Retina (tissue), 1 donor: ENCODE measurements around the gene DHRS1.

Source experiments
- DNase-seq: peaks from one replicate; pipeline ENCODE4 v3.0.0-alpha.2; 2016

Gene DHRS1

DNA sequence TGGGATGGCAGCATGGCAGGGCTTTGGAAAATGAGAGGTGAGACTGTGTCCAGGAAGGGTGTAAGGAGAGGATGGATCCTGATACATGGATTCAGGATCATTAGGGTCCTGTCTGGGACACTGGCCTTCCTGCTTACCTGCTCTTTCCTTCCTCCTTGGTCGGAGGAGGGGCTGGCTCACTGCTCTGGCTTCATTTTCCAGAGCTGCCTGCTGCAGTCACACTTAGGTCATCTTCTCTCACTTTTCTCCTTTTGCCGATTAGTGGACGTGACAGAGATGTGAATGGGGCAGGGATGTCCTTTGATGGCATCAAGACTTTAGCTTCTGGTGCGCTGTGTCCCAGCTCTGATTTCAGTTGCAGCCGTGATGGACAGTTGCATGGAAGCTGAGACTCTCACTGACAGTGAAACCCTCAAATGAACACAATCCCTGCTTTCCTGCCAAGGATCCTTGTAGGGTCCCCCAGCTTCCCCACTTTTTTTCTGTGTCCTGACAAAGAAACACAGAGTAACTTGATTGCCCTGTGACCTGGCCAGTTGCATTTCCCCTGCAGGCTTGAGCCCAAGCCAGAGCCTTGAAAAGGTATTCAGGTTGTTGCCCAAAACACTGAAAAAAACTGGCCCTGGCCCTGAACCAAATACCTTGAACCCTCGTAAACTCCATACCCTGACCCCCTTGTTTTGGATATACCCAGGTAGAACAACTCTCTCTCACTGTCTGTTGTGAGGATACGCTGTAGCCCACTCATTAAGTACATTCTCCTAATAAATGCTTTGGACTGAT is 9.0 kb upstream of the DHRS1 start:
- DNase-seq: no peak

DNA sequence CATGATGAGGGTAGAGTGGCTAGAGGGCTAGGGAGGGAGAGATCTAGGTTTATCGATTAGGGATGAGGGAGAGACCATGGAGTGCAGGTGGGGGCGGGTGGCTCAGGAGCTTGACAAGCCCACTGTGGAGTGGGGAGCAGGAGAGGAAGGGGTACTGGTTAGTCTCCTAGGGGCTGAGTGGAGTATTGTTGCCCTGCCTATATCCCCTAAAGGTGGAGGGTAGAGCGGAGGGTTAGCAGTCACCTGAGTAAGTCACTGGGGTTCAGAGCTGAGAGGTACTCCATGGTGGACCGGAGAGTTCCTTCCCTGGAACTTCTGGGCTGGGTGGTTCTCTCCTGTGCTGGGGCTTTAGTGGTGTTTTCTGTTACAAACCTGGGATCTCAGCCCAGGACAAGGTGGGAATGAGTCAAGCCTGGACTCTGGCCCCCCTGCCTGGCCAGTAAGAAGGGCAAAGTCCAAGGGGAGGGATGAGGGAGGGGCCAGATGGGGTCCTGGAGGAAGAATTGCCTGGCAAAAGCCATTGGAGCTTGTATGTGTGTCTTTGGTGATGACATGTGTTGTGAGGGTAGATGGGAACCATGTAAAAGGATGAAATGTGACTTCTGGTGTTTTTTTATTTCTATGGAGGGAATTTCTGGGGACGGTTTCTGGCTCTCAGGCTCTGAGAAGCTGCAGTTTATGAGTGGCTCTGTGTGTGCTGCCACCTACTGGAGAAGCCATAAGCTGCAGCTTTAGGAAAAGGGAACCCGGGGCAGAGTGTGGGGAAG is 8.2 kb upstream of the DHRS1 start, which contains the start of gene CIDEB:
Gene CIDEB, minus strand, starts transcription at position 403 of the 767 bp plus-strand sequence. Its CDS starts 119 bp downstream, at position 284.
- DNase-seq: peak; percentile 73

DNA sequence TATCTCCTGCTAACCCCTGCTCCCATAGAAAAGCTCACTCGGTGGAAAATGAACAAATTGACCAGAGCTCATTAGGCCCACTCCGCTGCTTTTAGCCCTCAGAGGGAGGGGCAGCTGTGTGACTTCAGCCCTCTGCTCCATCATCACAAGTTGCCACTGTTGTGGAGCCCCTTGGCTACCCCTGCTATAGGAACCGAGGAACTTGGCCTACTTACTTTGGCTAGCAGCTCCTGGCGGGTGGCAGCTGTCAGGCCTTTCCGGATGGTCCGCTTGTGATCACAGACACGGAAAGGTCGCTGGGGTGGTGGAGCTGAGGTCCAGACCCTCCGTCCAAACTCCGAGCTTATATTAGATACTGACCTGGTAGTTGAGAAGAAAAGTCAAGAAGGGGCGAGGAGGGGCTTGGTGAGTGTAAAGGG is 7.6 kb upstream of the DHRS1 start:
- DNase-seq: no peak

DNA sequence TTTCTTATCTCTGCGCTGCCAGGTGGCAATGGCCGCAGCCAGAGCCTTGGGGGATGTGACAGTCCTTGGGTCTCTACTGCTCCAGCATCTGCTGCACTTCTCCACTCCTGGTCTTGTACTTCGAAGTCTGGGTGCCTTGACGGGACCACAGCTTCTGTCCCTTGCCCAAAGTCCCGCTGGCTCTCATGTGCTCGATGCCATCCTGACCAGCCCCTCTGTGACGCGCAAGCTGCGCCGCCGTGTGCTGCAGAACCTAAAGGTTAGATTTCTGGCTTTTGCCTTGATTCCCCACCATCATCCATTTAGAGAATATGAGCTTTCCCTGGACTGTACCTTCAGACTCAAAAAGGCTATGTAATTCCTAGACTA is 4.4 kb upstream of the DHRS1 start:
- no peak for DNase-seq

DNA sequence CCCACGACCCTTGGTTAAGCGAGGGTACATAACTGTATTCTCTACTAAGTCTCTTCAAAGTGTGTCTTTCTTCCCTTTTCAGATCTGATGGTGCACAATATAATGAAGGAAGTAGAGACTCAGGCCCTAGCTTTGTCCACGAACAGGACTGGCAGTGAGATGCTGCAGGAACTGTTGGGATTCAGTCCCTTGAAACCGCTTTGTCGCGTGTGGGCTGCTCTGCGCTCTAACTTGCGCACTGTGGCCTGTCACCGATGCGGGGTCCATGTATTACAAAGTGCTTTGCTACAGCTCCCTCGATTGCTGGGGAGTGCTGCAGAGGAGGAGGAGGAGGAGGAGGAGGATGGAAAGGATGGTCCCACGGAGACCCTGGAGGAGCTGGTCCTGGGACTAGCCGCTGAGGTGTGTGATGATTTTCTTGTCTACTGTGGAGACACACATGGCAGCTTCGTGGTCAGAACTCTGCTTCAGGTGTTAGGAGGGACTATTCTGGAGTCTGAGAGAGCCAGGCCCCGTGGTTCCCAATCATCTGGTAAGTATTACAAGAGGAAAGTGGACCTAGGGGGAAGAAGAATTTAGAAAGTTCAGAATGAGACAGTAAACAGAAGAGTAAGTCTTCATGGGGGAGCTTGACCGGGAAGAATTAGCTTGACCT is 873 bp upstream of the DHRS1 start:
- DNase-seq: no peak

DNA sequence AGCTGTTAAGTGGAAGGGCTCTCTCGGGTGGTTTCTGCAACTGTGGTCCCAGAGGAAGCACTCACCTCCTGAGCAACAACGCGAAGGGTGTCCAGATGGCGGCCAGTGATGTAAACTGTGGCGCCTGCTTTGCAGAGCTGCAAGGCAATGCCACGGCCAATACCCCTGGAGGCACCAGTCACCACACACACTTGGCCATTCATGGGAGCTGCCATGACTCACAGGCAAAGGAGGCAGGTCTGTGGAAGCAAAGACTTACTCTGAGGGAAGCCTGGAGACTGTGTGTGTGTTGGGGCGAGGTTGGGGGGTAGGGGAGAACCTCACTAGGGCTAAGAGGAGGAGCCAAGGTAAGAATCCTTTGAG is 707 bp downstream of the DHRS1 start:
- DNase-seq: no peak

DNA sequence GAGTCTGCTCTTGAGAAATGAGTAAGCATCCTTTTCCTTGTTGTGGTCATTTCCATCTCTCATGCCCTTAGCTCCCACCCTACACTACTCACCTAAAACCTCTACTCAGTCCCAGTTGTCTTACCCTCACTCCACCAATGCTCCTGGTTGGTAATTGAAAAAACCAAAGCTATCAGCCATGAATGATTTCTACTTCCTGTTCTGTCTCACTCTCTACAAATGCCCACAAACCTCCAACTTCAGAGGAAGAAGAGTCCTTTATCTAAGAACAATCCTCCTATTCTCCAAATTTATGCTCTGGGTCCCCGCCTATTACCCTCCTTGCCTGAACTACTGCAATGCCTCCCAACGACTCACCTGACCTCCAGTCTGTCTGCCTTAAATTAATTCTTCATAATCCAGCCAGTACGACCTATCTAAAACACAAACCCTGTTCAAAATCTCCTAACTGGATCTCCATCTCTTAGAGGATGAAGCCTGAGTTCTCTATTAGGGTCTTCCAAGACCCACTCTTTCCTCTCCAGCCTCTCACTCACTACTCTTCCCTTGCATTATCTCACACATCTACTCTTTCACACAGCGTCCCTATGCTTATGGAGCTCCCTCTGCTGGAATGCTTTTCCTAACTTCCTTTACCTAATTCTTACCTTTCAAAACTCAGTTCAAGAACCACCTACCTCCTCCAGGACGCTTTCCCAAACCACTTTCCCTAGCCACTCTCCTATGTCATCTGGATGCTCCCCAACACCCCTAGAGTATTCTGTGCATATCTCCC is 2.2 kb downstream of the DHRS1 start:
- DNase-seq: no peak

DNA sequence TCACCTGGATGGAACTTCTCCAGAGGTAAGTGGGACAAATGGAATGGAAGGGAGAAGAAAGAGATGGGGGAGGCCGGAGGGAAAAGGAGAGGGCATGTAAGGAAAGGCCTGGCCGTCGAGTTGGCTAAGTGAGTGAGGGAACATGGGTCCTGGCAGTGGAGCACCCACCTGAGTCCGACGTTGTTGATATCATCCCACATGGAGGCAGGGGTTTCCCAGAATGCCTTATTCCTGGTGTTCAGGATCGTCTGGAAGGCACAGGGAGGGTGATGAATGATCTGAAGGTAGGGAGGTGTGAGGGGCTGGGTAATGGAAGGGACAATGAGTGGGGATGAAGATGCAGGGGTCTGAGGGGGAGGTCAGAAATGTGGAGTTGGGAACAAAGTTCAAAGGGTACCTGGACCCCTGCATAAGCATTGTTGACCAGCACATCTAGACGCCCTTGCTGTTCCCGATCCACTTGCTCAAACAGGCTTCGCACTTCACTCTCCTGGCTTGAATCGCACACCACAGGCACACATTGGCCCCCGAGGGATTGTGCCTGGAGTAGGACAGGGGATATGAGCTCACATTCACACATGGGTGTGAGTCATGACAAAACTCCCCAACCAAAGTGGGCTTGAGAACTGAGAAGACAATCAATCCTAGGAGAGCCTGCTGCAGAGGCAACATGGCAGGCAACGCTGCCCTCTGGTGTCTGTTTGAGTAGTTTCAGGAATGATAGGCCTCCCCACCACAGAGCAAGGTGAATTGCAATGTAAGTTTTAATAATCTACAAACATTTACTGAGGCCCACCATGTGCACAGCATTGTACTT is 3.0 kb downstream of the DHRS1 start:
- DNase-seq: peak; percentile 60

DNA sequence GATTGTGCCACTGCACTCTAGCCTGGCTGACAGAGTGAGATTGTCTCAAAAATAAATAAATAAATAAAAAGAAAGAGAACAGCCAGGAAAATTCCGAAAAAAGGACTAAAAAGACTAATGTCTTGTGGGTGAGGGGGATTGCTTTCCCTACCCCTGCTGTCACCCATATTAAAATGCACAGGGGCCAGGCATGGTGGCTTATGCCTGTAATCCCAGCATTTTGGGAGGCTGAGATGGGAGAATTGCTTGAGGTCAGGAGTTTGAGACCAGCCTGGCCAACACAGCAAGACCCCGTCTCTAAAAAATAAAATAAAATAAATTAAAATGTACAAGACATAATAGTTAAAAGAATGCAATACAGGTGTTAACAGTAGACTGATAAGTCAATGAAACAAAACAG is 6.1 kb downstream of the DHRS1 start:
- no peak for DNase-seq

DNA sequence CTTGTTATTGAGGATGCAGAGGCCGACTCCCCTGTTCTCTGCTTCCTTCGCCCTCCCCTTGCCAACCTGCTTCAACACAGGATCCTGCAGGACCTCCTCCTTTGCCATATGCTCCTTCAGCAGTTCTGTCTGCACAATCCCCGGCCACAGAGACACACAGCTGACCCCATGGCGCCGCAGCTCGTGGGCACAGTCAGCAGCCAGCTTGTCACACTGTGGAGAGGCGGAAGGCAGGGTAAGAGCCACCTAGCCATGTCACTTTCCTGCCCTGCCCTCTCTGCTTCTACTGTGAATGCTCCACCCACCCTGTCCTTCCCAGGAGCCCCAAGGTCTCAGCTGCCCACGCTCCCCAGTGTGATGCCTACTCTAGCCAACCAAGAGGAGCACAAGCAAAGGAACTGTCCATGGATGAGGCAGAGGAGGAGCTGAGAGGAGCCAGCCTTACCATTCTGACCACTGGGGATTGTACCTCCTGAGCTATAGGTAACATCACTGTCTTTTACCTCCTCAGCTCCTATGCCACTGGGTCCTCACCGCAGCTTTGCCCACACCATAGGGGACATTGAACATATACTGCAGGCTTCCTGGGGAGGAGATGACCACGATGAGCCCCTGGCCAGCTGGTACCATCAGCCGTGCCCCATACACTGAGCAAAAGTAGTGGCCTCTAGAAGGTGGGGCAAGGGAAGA is 7.3 kb downstream of the DHRS1 start:
- no peak for DNase-seq

DNA sequence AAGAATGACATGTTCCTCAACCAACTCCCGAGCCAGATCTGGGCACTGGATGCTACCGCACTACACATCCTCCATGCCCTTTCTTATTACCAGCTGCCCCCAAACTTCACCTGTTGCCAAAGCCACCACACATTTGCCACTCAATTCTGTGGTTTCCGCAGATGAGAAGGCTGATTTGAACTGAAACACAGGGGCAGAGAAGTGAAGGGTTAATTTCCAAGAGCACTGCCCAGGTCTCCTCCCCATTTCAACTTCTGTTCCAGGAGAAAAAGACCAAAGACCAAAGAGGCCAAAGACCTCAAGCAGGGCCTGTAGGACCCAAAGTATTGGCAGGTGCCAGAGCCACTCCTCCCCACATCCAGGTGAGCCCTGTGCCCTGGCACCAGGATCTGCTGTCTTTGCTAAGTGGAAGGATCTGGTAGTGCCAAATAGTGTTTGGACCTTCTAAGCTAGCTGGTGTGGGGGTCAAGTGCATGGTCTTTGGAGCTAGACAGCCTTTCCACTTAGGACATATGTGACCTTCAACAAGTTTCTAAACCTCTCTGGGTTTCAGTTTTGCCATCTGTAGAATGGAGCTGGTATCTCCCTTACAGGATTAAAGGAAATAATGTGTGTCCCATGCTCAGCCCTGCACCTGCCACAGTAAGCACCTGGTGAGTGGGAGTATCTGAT is 8.0 kb downstream of the DHRS1 start:
- no peak for DNase-seq

DNA sequence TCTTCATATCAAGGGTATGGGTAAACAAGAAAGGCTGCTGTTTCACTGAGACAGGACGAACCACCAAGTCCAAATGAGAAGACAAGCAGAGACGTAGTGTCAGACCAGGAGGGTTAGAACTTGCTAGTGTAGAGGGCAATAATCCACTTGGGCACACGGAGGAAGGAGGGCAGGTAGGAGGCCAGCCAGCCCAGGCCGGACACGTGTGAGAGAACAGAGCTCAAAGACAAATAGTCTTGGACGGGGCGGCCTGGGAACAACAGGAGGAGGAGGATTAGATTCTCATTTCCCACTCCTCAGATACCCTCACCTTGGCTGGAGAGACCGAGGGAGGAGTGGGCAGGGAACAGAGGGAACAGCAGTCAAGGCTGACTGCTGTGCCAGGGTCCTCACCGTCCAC is 8.8 kb downstream of the DHRS1 start:
- DNase-seq: no peak

DNA sequence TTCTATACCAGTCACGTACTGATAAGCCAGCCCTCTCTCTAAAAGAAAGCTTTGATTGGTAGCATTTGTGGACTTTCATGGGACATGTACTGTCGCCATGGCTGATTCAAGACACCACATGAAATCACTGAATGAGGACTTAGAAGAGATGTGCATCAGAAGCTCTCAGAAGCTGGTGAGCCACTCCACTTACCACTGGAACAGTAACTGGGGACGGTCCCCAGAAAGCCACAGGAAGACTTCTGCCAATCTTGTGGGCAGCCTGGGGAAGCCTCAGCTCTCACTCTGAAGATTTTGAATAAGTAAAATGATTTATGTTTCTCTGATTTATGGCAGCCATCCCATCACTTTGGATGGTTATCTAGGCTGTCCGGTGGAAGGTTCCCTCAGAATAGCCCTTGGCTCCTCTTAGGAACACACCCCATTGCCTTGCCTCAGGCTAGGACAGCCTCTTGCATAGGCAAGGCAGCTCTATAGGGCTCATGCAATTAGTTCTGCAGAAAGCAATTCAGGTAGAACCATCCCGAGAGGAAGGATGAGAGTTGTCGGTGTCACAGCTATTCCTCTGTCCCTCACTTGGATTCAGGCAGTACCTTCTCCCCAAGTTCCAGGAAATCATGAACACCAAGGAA is 9.8 kb downstream of the DHRS1 start:
- DNase-seq: no peak

DNA sequence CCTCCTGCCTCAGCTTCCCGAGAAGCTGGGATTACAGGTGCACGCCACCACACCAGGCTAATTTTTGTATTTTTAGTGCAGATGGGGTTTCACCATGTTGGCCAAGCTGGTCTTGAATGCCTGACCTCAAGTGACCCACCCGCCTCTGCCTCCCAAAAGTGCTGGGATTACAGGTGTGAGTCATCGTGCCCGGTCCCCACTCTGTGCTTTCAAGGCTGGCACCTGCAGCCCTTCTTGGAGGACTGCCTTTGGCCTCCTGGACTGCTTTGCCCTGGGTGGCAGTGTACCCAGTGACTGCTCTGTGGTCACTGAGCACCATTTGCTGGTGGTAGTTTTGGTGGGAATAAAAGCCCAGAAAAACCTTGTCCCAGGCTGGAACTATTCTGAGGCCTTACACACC is 12.6 kb downstream of the DHRS1 start:
- DNase-seq: no peak

DNA sequence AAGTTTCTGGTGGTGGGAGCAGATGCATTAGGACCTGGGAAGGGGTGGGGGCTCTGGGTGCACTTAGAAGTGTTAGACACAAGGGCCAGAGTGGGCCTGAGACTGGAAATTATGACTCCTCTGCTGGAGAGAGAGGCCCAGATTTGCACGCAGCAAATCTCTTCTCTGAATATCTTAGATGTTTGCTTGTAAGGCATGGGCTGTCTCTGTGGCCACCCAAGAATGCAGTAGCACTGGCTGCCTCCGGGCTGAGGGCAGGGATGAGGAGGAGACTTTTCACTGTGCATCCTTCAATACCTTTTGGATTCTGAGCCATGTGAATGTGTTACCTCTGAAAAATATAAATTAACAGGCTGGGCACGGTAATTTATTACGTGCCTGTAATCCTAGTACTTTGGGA is 14.2 kb downstream of the DHRS1 start:
- DNase-seq: no peak

DNA sequence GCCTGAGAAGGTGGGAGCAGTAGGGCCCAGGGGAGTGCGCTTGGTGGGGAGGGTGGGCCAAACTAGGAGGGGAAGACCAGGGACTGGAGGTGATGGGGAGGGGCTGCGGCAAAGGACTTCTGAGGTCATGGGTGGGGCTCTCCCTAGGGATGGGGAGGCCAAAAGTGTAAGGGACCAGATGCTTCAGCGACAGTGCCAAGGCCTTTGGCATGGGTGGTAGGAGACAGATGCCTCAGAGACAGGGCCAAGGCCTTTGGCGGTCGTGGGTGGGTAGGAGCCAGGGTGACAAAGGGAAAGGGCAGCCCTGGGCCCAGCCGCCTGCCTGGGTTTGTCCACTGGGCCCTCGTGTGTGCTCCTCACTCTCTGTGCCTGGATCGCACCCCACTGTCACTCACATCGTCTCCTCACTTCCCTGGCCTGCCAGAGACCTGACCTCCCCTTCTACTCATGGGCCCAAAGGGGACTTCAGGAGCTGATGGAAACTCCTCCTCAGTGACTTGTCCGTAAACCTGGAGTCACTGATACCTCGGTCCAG is 15.0 kb downstream of the DHRS1 start:
- DNase-seq: no peak

DNA sequence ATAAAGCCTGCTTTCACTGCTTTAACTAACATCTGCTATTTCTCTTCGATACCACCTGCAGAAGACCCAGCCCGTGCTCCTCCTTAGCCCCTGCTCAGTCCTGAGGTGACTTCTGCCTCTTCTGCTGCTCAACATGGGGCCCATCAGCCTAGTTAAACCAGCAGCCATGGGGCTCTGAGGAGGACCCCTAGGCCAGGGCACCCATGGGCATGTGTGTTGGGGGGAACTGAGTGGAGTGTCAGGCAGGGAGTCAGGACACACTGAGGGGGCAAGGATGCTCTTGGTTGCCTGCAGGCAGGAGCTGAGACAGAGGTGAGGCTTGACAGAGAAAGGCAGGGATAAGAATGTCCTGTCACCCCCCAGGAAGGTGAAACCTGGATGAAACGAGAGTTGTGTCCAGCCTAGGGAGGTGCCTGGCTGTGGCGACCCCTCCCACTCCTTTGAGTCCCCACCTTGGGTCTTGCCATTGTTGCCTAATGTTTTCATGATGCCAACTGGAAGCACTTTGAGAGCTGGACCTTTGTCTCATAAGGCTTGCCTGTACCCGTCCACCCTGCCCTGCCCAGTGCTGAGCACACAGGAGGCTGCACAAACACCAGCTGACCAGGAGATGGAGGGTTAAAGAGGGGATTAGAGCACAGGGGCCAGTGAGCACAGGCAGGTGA is 15.7 kb downstream of the DHRS1 start:
- no peak for DNase-seq

DNA sequence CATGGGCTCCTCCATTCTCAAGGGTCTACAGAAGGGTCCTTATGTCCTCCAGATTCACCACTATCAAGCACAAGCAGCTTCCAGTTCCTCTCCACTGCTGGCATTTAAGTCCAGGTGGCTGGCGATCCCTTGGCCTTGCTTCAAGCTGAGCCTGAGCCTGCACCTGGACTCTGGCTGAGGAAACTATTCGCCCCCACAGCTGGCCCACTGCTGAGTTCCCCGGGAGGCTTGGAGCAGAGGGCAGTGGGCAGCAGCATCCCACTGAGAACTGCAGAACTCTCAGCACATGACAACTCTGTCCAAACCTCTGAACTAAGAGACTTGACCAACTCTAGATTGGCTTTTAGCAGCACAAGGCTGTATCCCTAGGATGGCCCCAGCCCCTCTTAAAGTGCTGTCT is 16.8 kb downstream of the DHRS1 start:
- no peak for DNase-seq

DNA sequence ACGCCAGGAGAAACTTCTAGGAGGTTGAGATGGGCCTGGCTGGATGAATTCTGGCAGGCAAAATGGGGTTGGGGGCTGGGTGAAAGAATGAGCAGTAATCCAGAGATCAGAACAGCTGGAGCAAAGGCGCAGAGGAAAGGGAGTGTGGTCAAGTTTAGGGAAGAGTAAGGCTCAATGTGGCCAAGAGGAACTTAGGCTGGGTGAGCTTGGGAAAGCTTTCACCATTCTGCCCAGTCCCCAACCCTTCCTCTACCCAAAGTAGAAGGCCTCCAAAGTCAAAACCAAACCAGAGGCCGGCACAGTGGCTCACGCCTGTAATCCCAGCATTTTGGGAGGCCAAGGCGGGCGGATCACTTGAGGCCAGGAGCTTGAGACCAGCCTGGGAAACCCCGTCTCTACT is 17.9 kb downstream of the DHRS1 start:
- no peak for DNase-seq
